Loucy (cell line): ENCODE measurements around the gene WDR49.

ENCODE experiments used
- H2AFZ ChIP-seq: fragments of 200-600 bp; sonication (generic); 2 replicates; pipeline ENCODE4 v1.6.0; 2016; ENCODE audit warnings: antibody characterized with exemption, mild to moderate bottlenecking, low read length, moderate library complexity
- H3F3A ChIP-seq: fragments of 200-600 bp; 2 replicates; pipeline ENCODE4 v1.6.0; 2016; ENCODE audit warnings: antibody characterized with exemption, low read depth, mild to moderate bottlenecking
- H3K27me3 ChIP-seq: fragments of 200-600 bp; sonication (generic); 2 replicates; pipeline ENCODE4 v1.6.1; 2014; ENCODE audit warnings: low read length, mild to moderate bottlenecking; ENCODE audit not compliant: insufficient read depth, poor library complexity, severe bottlenecking
- H3K36me3 ChIP-seq: fragments of 200-600 bp; sonication (generic); 2 replicates; pipeline ENCODE4 v1.6.1; 2016; ENCODE audit warnings: low read length; ENCODE audit not compliant: insufficient read depth
- H3K4me1 ChIP-seq: fragments of 200-600 bp; sonication (generic); 2 replicates; pipeline ENCODE4 v1.5.1; 2014; ENCODE audit warnings: low read length, mild to moderate bottlenecking; ENCODE audit not compliant: insufficient read depth, poor library complexity, severe bottlenecking
- H3K4me2 ChIP-seq: fragments of 200-600 bp; sonication (generic); 2 replicates; pipeline ENCODE4 v1.6.0; 2014; ENCODE audit warnings: antibody characterized with exemption, low read length, low read depth, mild to moderate bottlenecking; ENCODE audit not compliant: poor library complexity, severe bottlenecking
- H3K4me3 ChIP-seq: fragments of 200-600 bp; sonication (generic); 2 replicates; pipeline ENCODE4 v1.5.1; 2014; ENCODE audit warnings: low read length, mild to moderate bottlenecking, mixed read lengths; ENCODE audit not compliant: poor library complexity, severe bottlenecking
- H3K79me2 ChIP-seq: fragments of 200-600 bp; sonication (generic); 2 replicates; pipeline ENCODE4 v1.6.1; 2014; ENCODE audit warnings: low read length; ENCODE audit not compliant: insufficient read depth
- H3K9ac ChIP-seq: fragments of 200-600 bp; sonication (generic); 2 replicates; pipeline ENCODE4 v1.6.0; 2014; ENCODE audit warnings: mild to moderate bottlenecking, low read depth, low read length, moderate library complexity; ENCODE audit not compliant: poor library complexity, severe bottlenecking
- H3K9me2 ChIP-seq: fragments of 200-600 bp; sonication (generic); replicated peaks from 2 replicates; pipeline ENCODE4 v1.6.1; 2016; ENCODE audit warnings: low read depth, low read length, mixed read lengths
- H3K9me3 ChIP-seq: fragments of 200-600 bp; sonication (generic); 2 replicates; pipeline ENCODE4 v1.6.1; 2014; ENCODE audit warnings: mild to moderate bottlenecking, antibody characterized with exemption, low read length, low read depth; ENCODE audit not compliant: insufficient read depth
- H4K20me1 ChIP-seq: fragments of 200-600 bp; sonication (generic); 2 replicates; pipeline ENCODE4 v1.6.0; 2014; ENCODE audit warnings: antibody characterized with exemption, low read length, mild to moderate bottlenecking; ENCODE audit not compliant: insufficient read depth, poor library complexity, severe bottlenecking
- CTCF ChIP-seq: fragments of 200-600 bp; sonication (generic); conservative IDR thresholded peaks from 2 replicates; pipeline ENCODE4 v1.5.1; 2014; ENCODE audit warnings: mild to moderate bottlenecking, antibody characterized with exemption, low read length
- EZH2phosphoT487 ChIP-seq: fragments of 200-600 bp; IDR thresholded peaks from 2 replicates; pipeline ENCODE4 v1.6.1; 2018; ENCODE audit warnings: antibody characterized with exemption, mild to moderate bottlenecking, moderate library complexity, borderline replicate concordance

WDR49 gene

GRCh38 chr3:167456157-167456799 lies 197.5 kb downstream of the WDR49 start:
- no peaks in the 10 kb centered on the region for H3F3A ChIP-seq
- H4K20me1 ChIP-seq: no peaks in the 10 kb centered on the region
- no peaks in the 10 kb centered on the region for H3K9me3 ChIP-seq
- no peak overlapping the region for H3K4me2 ChIP-seq
- H3K9me2 ChIP-seq: no peaks in the 10 kb centered on the region
- TF ChIP-seq CTCF (no peak), EZH2phosphoT487 (no peak)
- no peaks in the 10 kb centered on the region for H3K36me3 ChIP-seq
- no peak overlapping the region for H2AFZ ChIP-seq
- no peak overlapping the region for H3K4me3 ChIP-seq
- H3K9ac ChIP-seq: no peak overlapping the region
- H3K4me1 ChIP-seq: no peaks in the 10 kb centered on the region
- no peaks in the 10 kb centered on the region for H3K79me2 ChIP-seq
- H3K27me3 ChIP-seq: no peaks in the 10 kb centered on the region

GRCh38 chr3:167453815-167454214 lies 199.9 kb downstream of the WDR49 start:
- no peaks in the 10 kb centered on the region for H3K27me3 ChIP-seq
- TF ChIP-seq CTCF (no peak), EZH2phosphoT487 (no peak)

GRCh38 chr3:167451282-167451681 lies 202.5 kb downstream of the WDR49 start:
- no peak overlapping the region for H3K4me2 ChIP-seq
- H3K79me2 ChIP-seq: no peaks in the 10 kb centered on the region
- no peaks in the 10 kb centered on the region for H3K9me2 ChIP-seq
- no peaks in the 10 kb centered on the region for H3K9me3 ChIP-seq
- no peak for TF ChIP-seq CTCF
- no peaks in the 10 kb centered on the region for H4K20me1 ChIP-seq
- H3K4me1 ChIP-seq: no peaks in the 10 kb centered on the region
- no peak overlapping the region for H2AFZ ChIP-seq
- H3K27me3 ChIP-seq: no peaks in the 10 kb centered on the region
- no peaks in the 10 kb centered on the region for H3K36me3 ChIP-seq
- no peak overlapping the region for H3K9ac ChIP-seq
- H3K4me3 ChIP-seq: no peak overlapping the region
- no peaks in the 10 kb centered on the region for H3F3A ChIP-seq

More at GRCh38 chr3:167453815-167454214, 199.9 kb downstream of the WDR49 start:
- Histone ChIP-seq H3K9ac (no peak overlapping the region), H3K9me2 (no peaks in the 10 kb centered on the region), H3K4me1 (no peaks in the 10 kb centered on the region), H3K79me2 (no peaks in the 10 kb centered on the region), H3K4me2 (no peak overlapping the region), H2AFZ (no peak overlapping the region), H4K20me1 (no peaks in the 10 kb centered on the region), H3K9me3 (no peaks in the 10 kb centered on the region), H3K36me3 (no peaks in the 10 kb centered on the region), H3F3A (no peaks in the 10 kb centered on the region), H3K4me3 (no peak overlapping the region)
